NCI-H2171 treated with DMSO at 0.1 percent for 48 hours (cell line): Measurements from ENCODE around the gene SLC25A39.
"Not testable (repeated sequence)": the region's sequence is repeated elsewhere in the genome, so short reads cannot be mapped to it uniquely, and the experiment has no call there.

Source experiments
- DNase-seq: peaks from one replicate; lab custom pipeline; 2025; lab: John Stamatoyannopoulos, UW

SLC25A39 gene

GRCh38 chr17:44324571-44325275, at the start of gene SLC25A39:
SLC25A39 (minus strand) TSS chr17:44324823; CDS start chr17:44323562, 1,261 bp downstream.
- peak; percentile 78 for DNase-seq

- no peak for DNase-seq
Measured at GRCh38 chr17:44372036-44372435, 47.4 kb upstream of the SLC25A39 start.

- DNase-seq, result not testable (repeated sequence)
Measured at GRCh38 chr17:44369414-44370023, 44.9 kb upstream of the SLC25A39 start.

- not testable (repeated sequence) for DNase-seq
Measured at GRCh38 chr17:44368391-44369243, 44.0 kb upstream of the SLC25A39 start.

GRCh38 chr17:44367231-44367979, 42.8 kb upstream of the SLC25A39 start:
- no peak for DNase-seq

GRCh38 chr17:44365051-44365450, 40.4 kb upstream of the SLC25A39 start:
- DNase-seq, result not testable (repeated sequence)

GRCh38 chr17:44363613-44364159, 39.1 kb upstream of the SLC25A39 start, which contains the start of gene FAM171A2:
FAM171A2 (minus strand) TSS chr17:44363853; CDS start chr17:44363714, 139 bp downstream.
- DNase-seq, result peak; percentile 45

GRCh38 chr17:44362949-44363612, 38.5 kb upstream of the SLC25A39 start:
- no peak for DNase-seq

GRCh38 chr17:44362459-44362948, 37.9 kb upstream of the SLC25A39 start:
- no peak for DNase-seq

- DNase-seq, result peak; percentile 46
Measured at GRCh38 chr17:44361292-44362260, 37.0 kb upstream of the SLC25A39 start.

GRCh38 chr17:44360826-44361225, 36.2 kb upstream of the SLC25A39 start:
- no peak for DNase-seq

GRCh38 chr17:44360144-44360533, 35.5 kb upstream of the SLC25A39 start:
- no peak for DNase-seq

- no peak for DNase-seq
Measured at GRCh38 chr17:44359458-44360143, 35.0 kb upstream of the SLC25A39 start.

- no peak for DNase-seq
Measured at GRCh38 chr17:44359006-44359405, 34.4 kb upstream of the SLC25A39 start.

GRCh38 chr17:44358066-44358465, 33.4 kb upstream of the SLC25A39 start:
- no peak for DNase-seq

GRCh38 chr17:44356241-44356640, 31.6 kb upstream of the SLC25A39 start:
- DNase-seq, result no peak

GRCh38 chr17:44355642-44356099, 31.0 kb upstream of the SLC25A39 start:
- no peak for DNase-seq

GRCh38 chr17:44354582-44355561, 30.2 kb upstream of the SLC25A39 start:
- no peak for DNase-seq
